ENCODE data around the gene PBXIP1. TPM values are rescaled to one million over a fixed set of nuclear protein-coding genes. Genes with fewer than 3 reads are reported as not detected.

Gene PBXIP1
- total and polyA plus RNA-seq, 10 of the 15 experiments (the other 5 are each of a cell fraction or from before 2014, with no cell fraction given): 0.63 to 25.6 (median 15.4) TPM

GRCh38 chr1:154955039-154955717, 721 bp downstream of the PBXIP1 start:
- DNase-seq (ENCODE audit: low read depth, low spot score): no peak
- CTCF ChIA-PET: interaction anchor here (0.6 to 3.0 kb wide), 22 partner anchors 10 to 286 kb away, joined by 3 to 17 read pairs (median 4); partner anchors contain the start of genes ADAM15, FLAD1, KRTCAP2 and LENEP
- in situ Hi-C loops (cut with MboI): no loop called here
- SMC1A ChIA-PET (ENCODE audit: uncharacterized antibody, unreplicated experiment): interaction anchor here (0.7 to 2.5 kb wide), 19 partner anchors 15 to 395 kb away, joined by 3 to 21 read pairs (median 4); partner anchors contain the start of genes FLAD1, PMVK and SHC1
- H3K9me3 ChIP-seq (replicated peaks; ENCODE audit: control insufficient read depth, insufficient read depth, low read length): no peaks in the 10 kb centered on the region
- POLR2A ChIA-PET: interaction anchor here (0.9 to 12.3 kb wide), 17 partner anchors 10 to 334 kb away, joined by 3 to 140 read pairs (median 5); partner anchors contain the start of genes CKS1B, FLAD1, KCNN3 and PMVK
- intact Hi-C loops (cut with micrococcal nuclease; ENCODE audit: unreplicated experiment): no loop called here
- H4K20me1 ChIP-seq (ENCODE audit: control insufficient read depth, insufficient read depth): no peaks in the 10 kb centered on the region
- ATAC-seq: peak; percentile 83
- H3K4me3 ChIP-seq: peak overlapping the region; percentile 81
- H3K9ac ChIP-seq (ENCODE audit: control insufficient read depth, insufficient read depth, low read length): peak overlapping the region; percentile 69
- RAD21 ChIA-PET (ENCODE audit: unreplicated experiment): interaction anchor here (0.6 to 2.6 kb wide), 18 partner anchors 15 to 1009 kb away, joined by 3 to 16 read pairs (median 4); partner anchors contain the start of genes ADAM15, DENND4B, FLAD1 and KCNN3
- peak overlapping the region; percentile 93 for H3K4me2 ChIP-seq (ENCODE audit: control insufficient read depth, insufficient read depth)
- peak; percentile 68 for FAIRE-seq
- H3K36me3 ChIP-seq (ENCODE audit: control insufficient read depth in 2 of 2, insufficient read depth in 2 of 2, low read length in 1 of 2): peaks cover 3 to 5% of the 10 kb centered on the region in 2 experiments; a peak in 2 of 4 replicates
- H3K79me2 ChIP-seq (ENCODE audit: control insufficient read depth, insufficient read depth, low read length): peaks cover 12% of the 10 kb centered on the region
- no peak overlapping the region for H2AFZ ChIP-seq (ENCODE audit: control insufficient read depth, low read depth, low read length)
- peaks cover 42% of the 10 kb centered on the region for H3K4me1 ChIP-seq (ENCODE audit: control insufficient read depth, insufficient read depth, low read length)
- no peaks in the 10 kb centered on the region for H3K27me3 ChIP-seq (replicated peaks in 1 of 2; ENCODE audit: control insufficient read depth in 2 of 2, insufficient read depth in 2 of 2, low read length in 1 of 2)
- 0% methylated on average over 4 of the region's 4 CpGs for WGBS (ENCODE audit: insufficient coverage, insufficient replicate concordance, low lambda C conversion rate, missing lambda C conversion rate)
- peak overlapping the region; percentile 72 for H3K27ac ChIP-seq (ENCODE audit: control insufficient read depth, insufficient read depth)
- BruUV-seq (replicated peaks): TSS peak; percentile 44
- TF ChIP-seq SRF (IDR thresholded peaks at IDR 0.05; ENCODE audit: low read depth in 2 of 2, low read length in 2 of 2): peak in 1 of 2 experiments; percentile 88; a peak in 2 of 4 replicates
- no peak for TF ChIP-seq RAD51 (IDR thresholded peaks at IDR 0.05)
- peak; percentile 69; the same call in 1 of the 2 replicates for TF ChIP-seq MXI1 (IDR thresholded peaks at IDR 0.05; ENCODE audit: low read depth, low read length)
- no peak for TF ChIP-seq RBBP5 (conservative IDR thresholded peaks at IDR 0.05)
- TF ChIP-seq SMARCA5 (IDR thresholded peaks at IDR 0.05): no peak
- TF ChIP-seq POLR2AphosphoS5 (IDR thresholded peaks at IDR 0.05; ENCODE audit: low read length): 0 out of 2 replicates have a peak, but pooled peaks have one; percentile 49
- TF ChIP-seq SKIL (IDR thresholded peaks at IDR 0.05; ENCODE audit: low read depth, poor library complexity, severe bottlenecking): peak; percentile 4
- peak; percentile 61; the same call in 1 of the 2 replicates for TF ChIP-seq SPI1 (IDR thresholded peaks at IDR 0.05; ENCODE audit: borderline replicate concordance, insufficient read depth, low read depth, low read length)
- peak; percentile 38; the same call in 1 of the 2 replicates for TF ChIP-seq SIN3A (IDR thresholded peaks at IDR 0.05; ENCODE audit: low read depth, low read length)
- peak; percentile 56; the same call in 1 of the 2 replicates for TF ChIP-seq IKZF1 (conservative IDR thresholded peaks at IDR 0.05)
- 0 out of 4 replicates have a peak, but pooled peaks of 1 of the 2 experiments have one; percentile 15 for TF ChIP-seq BHLHE40 (IDR thresholded peaks at IDR 0.05; ENCODE audit: borderline replicate concordance in 1 of 2, low read depth in 2 of 2, low read length in 1 of 2)
- TF ChIP-seq RFX5 (IDR thresholded peaks at IDR 0.05; ENCODE audit: low read depth, low read length): 0 out of 2 replicates have a peak, but pooled peaks have one; percentile 40
- TF ChIP-seq EP300 (IDR thresholded peaks at IDR 0.05; ENCODE audit: borderline replicate concordance in 1 of 2, control insufficient read depth in 1 of 2, low read depth in 2 of 2, low read length in 2 of 2): peak in 1 of 2 experiments; percentile 63; a peak in 1 of 4 replicates
- 0 out of 2 replicates have a peak, but pooled peaks have one; percentile 65 for TF ChIP-seq TCF3 (IDR thresholded peaks at IDR 0.05; ENCODE audit: borderline replicate concordance, insufficient read depth, low read depth, low read length)
- TF ChIP-seq, protein P1, sequence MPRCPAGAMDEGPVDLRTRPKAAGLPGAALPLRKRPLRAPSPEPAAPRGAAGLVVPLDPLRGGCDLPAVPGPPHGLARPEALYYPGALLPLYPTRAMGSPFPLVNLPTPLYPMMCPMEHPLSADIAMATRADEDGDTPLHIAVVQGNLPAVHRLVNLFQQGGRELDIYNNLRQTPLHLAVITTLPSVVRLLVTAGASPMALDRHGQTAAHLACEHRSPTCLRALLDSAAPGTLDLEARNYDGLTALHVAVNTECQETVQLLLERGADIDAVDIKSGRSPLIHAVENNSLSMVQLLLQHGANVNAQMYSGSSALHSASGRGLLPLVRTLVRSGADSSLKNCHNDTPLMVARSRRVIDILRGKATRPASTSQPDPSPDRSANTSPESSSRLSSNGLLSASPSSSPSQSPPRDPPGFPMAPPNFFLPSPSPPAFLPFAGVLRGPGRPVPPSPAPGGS (IDR thresholded peaks at IDR 0.05; ENCODE audit: borderline replicate concordance, insufficient read depth, low read depth, low read length, poor library complexity, severe bottlenecking): no peak
- TF ChIP-seq IKZF2 (IDR thresholded peaks at IDR 0.05): peak in 1 of 2 experiments; percentile 46; a peak in 1 of 4 replicates
- TF ChIP-seq NFYB (IDR thresholded peaks at IDR 0.05; ENCODE audit: insufficient read depth, low read depth, low read length): no peak
- TF ChIP-seq KLF5 (IDR thresholded peaks at IDR 0.05; ENCODE audit: partially characterized antibody): peak; percentile 48
- 0 out of 2 replicates have a peak, but pooled peaks have one; percentile 57 for TF ChIP-seq TCF12 (IDR thresholded peaks at IDR 0.05; ENCODE audit: low read depth, low read length)
